Activated naive CD4-positive, alpha-beta T cell treated with anti-CD3 and anti-CD28 coated beads for 36 hours (primary cell): ENCODE data around the gene DDX42. TPM values are rescaled to one million over a fixed set of nuclear protein-coding genes. Genes with fewer than 3 reads are reported as not detected.
A peak's percentile ranks its signal among the peaks of the same experiment; 100 is the strongest.

Experiments used
- CTCF ChIA-PET: fragments of 350-600 bp; sonication (Branson Sonifier 250); formaldehyde crosslinking; loops from one replicate; lab custom pipeline; 2021; ENCODE audit warnings: antibody characterized with exemption; lab: Charles Lee
- DNase-seq: peaks from one replicate; pipeline ENCODE4 v3.0.0-alpha.2; 2020
- H3K27ac Mint-ChIP-seq: one replicate; pipeline ENCODE4 v1.8.0; 2021; ENCODE audit warnings: mild to moderate bottlenecking, mixed read lengths
- H3K27me3 Mint-ChIP-seq: one replicate; pipeline ENCODE4 v1.8.0; 2021; ENCODE audit warnings: low read depth, mixed read lengths
- H3K36me3 Mint-ChIP-seq: one replicate; pipeline ENCODE4 v1.8.0; 2021; ENCODE audit warnings: low read depth, mixed read lengths
- H3K4me1 Mint-ChIP-seq: one replicate; pipeline ENCODE4 v1.8.0; 2021; ENCODE audit warnings: low read depth, mixed read lengths
- H3K4me3 Mint-ChIP-seq: one replicate; pipeline ENCODE4 v1.8.0; 2021; ENCODE audit warnings: mild to moderate bottlenecking, moderate library complexity, mixed read lengths
- H3K9me3 Mint-ChIP-seq: one replicate; pipeline ENCODE4 v1.8.0; 2021; ENCODE audit warnings: mixed read lengths
- intact Hi-C: fragments of 100-400 bp; cut with micrococcal nuclease; formaldehyde crosslinking; loops from one replicate; pipeline ENCODE4 v1.15.1; 2023
- total RNA-seq, 2 experiments: library from RNA; stranded (reverse); gene quantifications; one replicate each; pipeline ENCODE4 v1.2.3, GENCODE V29; 2021

Gene DDX42
- total RNA-seq, 2 experiments from 2014 or later, result 91.7 to 92.9 TPM

DNA sequence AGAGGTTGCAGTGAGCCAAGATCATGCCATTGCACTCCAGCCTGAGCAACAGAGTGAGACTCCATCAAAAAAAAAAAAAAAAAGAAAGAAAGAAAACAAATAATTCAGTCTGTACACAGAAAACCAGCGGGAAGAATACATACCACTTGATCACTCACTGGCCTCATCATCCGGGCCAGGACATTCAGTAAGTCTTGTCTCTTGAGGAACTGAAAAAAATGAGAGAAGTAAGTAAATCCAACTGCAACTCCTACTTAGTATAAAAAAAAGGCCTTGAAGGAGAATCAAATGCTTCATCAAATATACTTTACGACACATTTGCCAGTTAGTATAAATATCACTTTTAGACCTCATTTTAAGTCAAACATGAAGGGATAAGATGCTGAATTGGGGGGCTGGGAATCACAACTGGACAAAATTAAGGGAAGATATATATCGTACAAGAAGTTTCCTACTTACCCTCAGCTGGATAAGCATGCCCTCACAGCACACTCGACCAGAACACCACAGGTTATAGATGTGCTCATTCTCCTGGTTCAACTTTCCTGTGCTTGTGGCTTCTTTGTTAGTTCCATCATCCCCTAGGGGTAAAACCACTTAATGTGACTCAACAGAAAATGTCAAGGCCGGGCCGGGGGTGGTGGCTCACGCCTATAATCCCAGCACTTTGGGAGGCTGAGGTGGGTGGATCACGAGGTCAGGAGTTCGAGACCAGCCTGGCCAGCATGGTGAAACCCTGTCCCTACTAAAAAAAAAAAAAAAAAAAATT, 13.0 kb upstream of the DDX42 start:
- intact Hi-C loops, result no loop called here
- Mint-ChIP-seq H3K36me3 (peaks cover 36% of the 10 kb centered on the region), H3K9me3 (no peaks in the 10 kb centered on the region), H3K27ac (no peak overlapping the region), H3K4me3 (no peak overlapping the region), H3K4me1 (peaks cover 2% of the 10 kb centered on the region), H3K27me3 (no peaks in the 10 kb centered on the region)
- DNase-seq, result no peak
- CTCF ChIA-PET, result interaction anchor here (0.7 kb wide), 1 partner anchor 11 kb away, joined by 3 read pairs; no protein-coding TSS in a partner anchor

GRCh38 chr17:63762161-63763078, 11.6 kb upstream of the DDX42 start:
- peaks cover 30% of the 10 kb centered on the region for H3K36me3 Mint-ChIP-seq
- H3K9me3 Mint-ChIP-seq, result no peaks in the 10 kb centered on the region

DNA sequence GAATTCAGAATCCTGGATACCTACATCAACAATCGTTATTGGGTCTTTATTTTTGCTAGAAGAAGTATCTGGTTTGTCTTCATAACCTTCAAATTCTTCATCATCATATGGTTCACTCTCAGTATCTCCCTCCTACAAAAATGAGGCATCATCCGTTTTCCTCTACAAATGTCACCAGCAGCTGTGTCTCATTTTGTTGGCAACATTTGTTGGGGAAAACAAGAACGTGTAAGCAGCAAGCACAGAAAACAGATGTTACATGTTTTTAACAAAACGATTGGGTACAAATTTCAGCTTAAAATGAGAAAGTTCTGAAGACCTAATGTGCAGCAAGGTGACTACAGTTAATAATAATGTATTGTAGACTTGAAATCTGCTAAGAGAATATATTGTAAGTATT, 9.3 kb upstream of the DDX42 start:
- H3K36me3 Mint-ChIP-seq, result peaks cover 35% of the 10 kb centered on the region
- CTCF ChIA-PET, result interaction anchor here (0.7 kb wide), 1 partner anchor 69 kb away, joined by 3 read pairs; no protein-coding TSS in a partner anchor
- no peaks in the 10 kb centered on the region for H3K9me3 Mint-ChIP-seq
- H3K27me3 Mint-ChIP-seq, result no peaks in the 10 kb centered on the region
- peaks cover 28% of the 10 kb centered on the region for H3K4me1 Mint-ChIP-seq
- intact Hi-C loops, result no loop called here
- H3K4me3 Mint-ChIP-seq, result no peak overlapping the region
- no peak overlapping the region for H3K27ac Mint-ChIP-seq
- DNase-seq, result no peak

More at GRCh38 chr17:63762161-63763078, 11.6 kb upstream of the DDX42 start:
- Mint-ChIP-seq H3K27ac (peak overlapping the region; percentile 5), H3K4me1 (peaks cover 10% of the 10 kb centered on the region), H3K4me3 (no peak overlapping the region), H3K27me3 (no peaks in the 10 kb centered on the region)
- CTCF ChIA-PET, result interaction anchor here (0.8 kb wide), 1 partner anchor 12 kb away, joined by 3 read pairs; no protein-coding TSS in a partner anchor
- DNase-seq, result no peak
- intact Hi-C loops, result no loop called here

DNA sequence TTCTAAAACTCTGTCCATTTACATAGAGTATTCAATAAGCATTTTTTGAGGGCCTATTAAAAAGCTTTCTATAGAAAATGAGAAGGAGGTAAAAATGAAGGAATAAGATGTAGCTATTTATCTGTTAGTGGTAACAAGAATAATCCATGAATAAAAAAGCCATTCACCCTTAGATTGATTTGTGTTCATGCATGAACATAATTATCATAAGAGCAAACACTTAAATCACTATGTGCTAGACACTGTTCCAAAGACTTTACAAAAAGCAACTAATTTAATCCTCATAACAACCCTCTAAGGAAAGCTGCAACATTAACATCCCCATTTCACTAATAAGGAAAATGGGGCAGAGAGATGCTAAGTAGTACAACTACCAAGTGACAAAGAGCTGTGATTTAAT, 7.2 kb upstream of the DDX42 start:
- Mint-ChIP-seq H3K4me3 (no peak overlapping the region), H3K9me3 (no peaks in the 10 kb centered on the region), H3K36me3 (peaks cover 26% of the 10 kb centered on the region), H3K4me1 (peaks cover 43% of the 10 kb centered on the region), H3K27me3 (no peaks in the 10 kb centered on the region), H3K27ac (no peak overlapping the region)
- CTCF ChIA-PET, result interaction anchor here (0.6 to 1.3 kb wide), 4 partner anchors 16 to 166 kb away, joined by 3 to 4 read pairs (median 3); no protein-coding TSS in a partner anchor
- DNase-seq, result no peak
- intact Hi-C loops, result no loop called here

DNA sequence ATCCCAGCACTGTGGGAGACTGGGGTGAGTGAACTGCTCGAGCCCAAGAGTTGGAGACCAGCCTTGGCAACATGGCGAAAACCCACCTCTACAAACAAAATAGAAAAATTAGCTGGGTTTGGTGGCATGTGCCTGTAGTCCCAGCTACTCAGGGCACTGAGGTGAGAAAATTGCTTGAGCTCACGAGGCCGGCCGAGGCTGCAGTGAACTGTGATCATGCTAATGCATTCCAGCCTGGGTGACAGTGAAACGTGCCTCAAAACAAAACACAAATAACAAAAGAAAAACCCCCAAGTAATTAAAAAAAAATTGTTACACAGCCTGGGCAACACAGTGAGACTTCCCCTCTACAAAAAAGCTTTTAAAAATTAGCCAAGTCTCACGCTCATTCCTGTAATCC, 5.5 kb upstream of the DDX42 start:
- peaks cover 29% of the 10 kb centered on the region for H3K36me3 Mint-ChIP-seq
- H3K4me1 Mint-ChIP-seq, result peaks cover 48% of the 10 kb centered on the region
- no peak for DNase-seq
- H3K27me3 Mint-ChIP-seq, result no peaks in the 10 kb centered on the region
- intact Hi-C loops, result no loop called here
- no peaks in the 10 kb centered on the region for H3K9me3 Mint-ChIP-seq
- H3K27ac Mint-ChIP-seq, result no peak overlapping the region
- no peak overlapping the region for H3K4me3 Mint-ChIP-seq
- CTCF ChIA-PET, result interaction anchor here (0.7 kb wide), 1 partner anchor 10 kb away, joined by 5 read pairs; no protein-coding TSS in a partner anchor

DNA sequence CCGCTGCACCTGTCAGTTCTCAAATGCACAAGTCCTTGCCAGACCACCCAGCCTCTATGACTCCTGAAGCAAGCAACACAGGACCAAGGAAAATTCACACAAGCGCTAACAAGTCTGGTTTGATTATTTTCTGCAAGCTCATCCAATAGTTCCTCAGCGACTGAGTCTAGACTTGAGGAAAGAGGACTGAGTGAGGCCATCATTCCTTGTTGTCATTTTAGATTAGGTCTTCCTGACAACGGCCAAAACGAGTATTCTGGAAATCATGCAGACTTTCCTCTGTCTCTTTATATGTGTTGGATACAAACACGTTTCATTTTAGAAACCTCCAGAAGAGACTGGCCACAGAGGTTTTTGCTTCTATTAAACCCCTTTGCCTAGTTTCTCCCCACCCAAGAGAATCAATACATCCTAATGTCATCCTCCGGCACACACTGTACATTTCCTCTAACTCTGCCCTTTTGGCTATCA, 1.1 kb upstream of the DDX42 start:
- H3K4me1 Mint-ChIP-seq, result peaks cover 59% of the 10 kb centered on the region
- no peaks in the 10 kb centered on the region for H3K27me3 Mint-ChIP-seq

DNA sequence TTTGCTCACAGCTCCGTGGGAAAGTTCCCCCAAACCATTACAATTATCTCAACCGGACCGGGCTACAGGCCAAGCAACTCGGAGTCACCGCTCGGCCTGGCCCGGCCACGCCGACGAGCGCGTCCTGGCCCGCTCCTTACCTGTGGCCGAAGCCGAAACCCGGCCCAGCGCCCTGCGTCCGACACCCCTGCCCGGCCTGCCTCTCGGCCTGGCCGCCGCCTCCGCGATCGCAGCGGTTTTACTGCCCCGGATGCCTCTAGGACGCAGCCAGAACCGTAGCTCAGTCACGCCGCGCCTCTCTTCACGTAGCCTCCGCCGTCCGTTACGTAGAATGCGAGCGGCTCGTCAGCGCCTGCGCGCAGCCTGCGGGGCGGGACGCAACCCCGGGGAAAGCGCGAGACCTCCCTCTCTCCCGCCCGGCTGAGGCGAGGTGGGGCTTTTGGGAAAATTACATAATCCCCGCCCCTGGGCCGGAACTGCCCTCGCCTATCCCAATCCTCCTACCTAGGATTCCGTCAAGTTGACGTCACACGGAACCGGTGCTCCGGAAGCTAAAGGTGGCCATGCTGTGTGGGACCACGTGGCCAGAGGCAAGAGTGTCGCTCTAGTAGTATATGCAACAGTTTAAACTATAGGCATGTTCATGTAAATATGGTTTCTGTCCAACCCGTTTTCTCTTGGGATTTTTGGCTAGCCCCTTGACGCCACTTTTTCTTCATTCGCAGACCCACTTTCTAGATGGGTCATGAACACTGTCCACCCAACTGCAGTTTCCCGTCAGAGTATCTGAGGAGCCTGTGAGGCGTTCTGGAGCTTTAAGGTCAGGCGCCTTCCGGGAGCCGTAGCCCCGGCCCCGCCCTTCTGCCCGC, 464 bp upstream of the DDX42 start, which contains the start of gene CCDC47:
Gene CCDC47, minus strand, starts transcription at position 326 of the 869 bp plus-strand sequence. CDS start 7,422 bp downstream, outside the sequence.
- CTCF ChIA-PET, result interaction anchor here (0.6 to 1.9 kb wide), 8 partner anchors 31 to 1210 kb away, joined by 3 to 8 read pairs (median 4); partner anchors contain the start of gene FTSJ3
- H3K27me3 Mint-ChIP-seq, result no peaks in the 10 kb centered on the region
- H3K27ac Mint-ChIP-seq, result peak within 1 kb of the TSS; percentile 100
- peaks cover 59% of the 10 kb centered on the region for H3K4me1 Mint-ChIP-seq
- peak within 1 kb of the TSS; percentile 98 for H3K4me3 Mint-ChIP-seq
- H3K9me3 Mint-ChIP-seq, result no peaks in the 10 kb centered on the region
- H3K36me3 Mint-ChIP-seq, result peaks cover 37% of the 10 kb centered on the region
- peak; percentile 99 for DNase-seq
- intact Hi-C loops, result loop anchor here (1.0 to 5.0 kb wide), 8 partner anchors 32 to 806 kb away; partner anchors contain the start of genes ERN1, FTSJ3, ICAM2 and MAP3K3

More for the DNA sequence above, 1.1 kb upstream of the DDX42 start:
- Mint-ChIP-seq H3K9me3 (no peaks in the 10 kb centered on the region), H3K36me3 (peaks cover 34% of the 10 kb centered on the region), H3K27ac (peak overlapping the region; percentile 100), H3K4me3 (peak overlapping the region; percentile 98)
- intact Hi-C loops, result loop anchor here (1.0 to 5.0 kb wide), 8 partner anchors 32 to 806 kb away; partner anchors contain the start of genes ERN1, FTSJ3, ICAM2 and MAP3K3
- CTCF ChIA-PET, result interaction anchor here (0.7 to 1.9 kb wide), 3 partner anchors 72 to 648 kb away, joined by 4 to 8 read pairs (median 4); no protein-coding TSS in a partner anchor
- no peak for DNase-seq

- peaks cover 63% of the 10 kb centered on the region for H3K4me1 Mint-ChIP-seq
- H3K36me3 Mint-ChIP-seq, result peaks cover 37% of the 10 kb centered on the region
- H3K27ac Mint-ChIP-seq, result peak overlapping the region; percentile 100
- intact Hi-C loops, result loop anchor here (1.0 to 5.0 kb wide), 3 partner anchors 8 to 808 kb away; partner anchors contain the start of genes ERN1 and TANC2
- peak; percentile 35 for DNase-seq
- no peaks in the 10 kb centered on the region for H3K9me3 Mint-ChIP-seq
- peak overlapping the region; percentile 98 for H3K4me3 Mint-ChIP-seq
- CTCF ChIA-PET, result interaction anchor here (1.0 to 1.3 kb wide), 2 partner anchors 8 to 77 kb away, joined by 3 to 5 read pairs; no protein-coding TSS in a partner anchor
- H3K27me3 Mint-ChIP-seq, result no peaks in the 10 kb centered on the region
Observed at GRCh38 chr17:63774969-63775265, 947 bp downstream of the DDX42 start.

GRCh38 chr17:63775420-63775819, 1.4 kb downstream of the DDX42 start:
- intact Hi-C loops, result loop anchor here (1.0 kb wide), 1 partner anchor 8 kb away; no protein-coding TSS in a partner anchor
- H3K27ac Mint-ChIP-seq, result peak overlapping the region; percentile 100
- peaks cover 65% of the 10 kb centered on the region for H3K4me1 Mint-ChIP-seq
- H3K36me3 Mint-ChIP-seq, result peaks cover 37% of the 10 kb centered on the region
- H3K9me3 Mint-ChIP-seq, result no peaks in the 10 kb centered on the region
- no peak for DNase-seq
- CTCF ChIA-PET, result interaction anchor here (0.6 to 1.3 kb wide), 5 partner anchors 8 to 350 kb away, joined by 3 to 5 read pairs (median 3); no protein-coding TSS in a partner anchor
- H3K4me3 Mint-ChIP-seq, result peak overlapping the region; percentile 98
- H3K27me3 Mint-ChIP-seq, result no peaks in the 10 kb centered on the region

GRCh38 chr17:63780507-63780906, 6.5 kb downstream of the DDX42 start:
- DNase-seq, result no peak
- peak overlapping the region; percentile 48 for H3K27ac Mint-ChIP-seq

More at GRCh38 chr17:63780507-63780906, 6.5 kb downstream of the DDX42 start:
- no peak overlapping the region for H3K4me3 Mint-ChIP-seq
- peaks cover 73% of the 10 kb centered on the region for H3K4me1 Mint-ChIP-seq
- no peaks in the 10 kb centered on the region for H3K27me3 Mint-ChIP-seq
- no peaks in the 10 kb centered on the region for H3K9me3 Mint-ChIP-seq
- H3K36me3 Mint-ChIP-seq, result peaks cover 27% of the 10 kb centered on the region
- CTCF ChIA-PET, result interaction anchor here (0.6 to 1.0 kb wide), 2 partner anchors 9 to 85 kb away, joined by 3 read pairs; no protein-coding TSS in a partner anchor
- intact Hi-C loops, result no loop called here
